Activated naive CD4-positive, alpha-beta T cell treated with anti-CD3 and anti-CD28 coated beads, Interleukin-2, amount 50 U/mL, for 24 hours (primary cell): ENCODE measurements around the gene NIPBL.
"Not testable (repeated sequence)": the region's sequence is repeated elsewhere in the genome, so short reads cannot be mapped to it uniquely, and the experiment has no call there.

Experiments
- H3K27ac Mint-ChIP-seq: one replicate; pipeline ENCODE4 v1.8.0; 2021; ENCODE audit warnings: mild to moderate bottlenecking, mixed read lengths
- H3K27me3 Mint-ChIP-seq: one replicate; pipeline ENCODE4 v1.8.0; 2021; ENCODE audit warnings: mixed read lengths
- H3K36me3 Mint-ChIP-seq: one replicate; pipeline ENCODE4 v1.8.0; 2021; ENCODE audit warnings: mixed read lengths
- H3K4me1 Mint-ChIP-seq: one replicate; pipeline ENCODE4 v1.8.0; 2021; ENCODE audit warnings: mixed read lengths
- H3K4me3 Mint-ChIP-seq: one replicate; pipeline ENCODE4 v1.8.0; 2021; ENCODE audit warnings: mild to moderate bottlenecking, mixed read lengths
- H3K9me3 Mint-ChIP-seq: one replicate; pipeline ENCODE4 v1.8.0; 2021; ENCODE audit warnings: mixed read lengths

NIPBL gene, protein sequence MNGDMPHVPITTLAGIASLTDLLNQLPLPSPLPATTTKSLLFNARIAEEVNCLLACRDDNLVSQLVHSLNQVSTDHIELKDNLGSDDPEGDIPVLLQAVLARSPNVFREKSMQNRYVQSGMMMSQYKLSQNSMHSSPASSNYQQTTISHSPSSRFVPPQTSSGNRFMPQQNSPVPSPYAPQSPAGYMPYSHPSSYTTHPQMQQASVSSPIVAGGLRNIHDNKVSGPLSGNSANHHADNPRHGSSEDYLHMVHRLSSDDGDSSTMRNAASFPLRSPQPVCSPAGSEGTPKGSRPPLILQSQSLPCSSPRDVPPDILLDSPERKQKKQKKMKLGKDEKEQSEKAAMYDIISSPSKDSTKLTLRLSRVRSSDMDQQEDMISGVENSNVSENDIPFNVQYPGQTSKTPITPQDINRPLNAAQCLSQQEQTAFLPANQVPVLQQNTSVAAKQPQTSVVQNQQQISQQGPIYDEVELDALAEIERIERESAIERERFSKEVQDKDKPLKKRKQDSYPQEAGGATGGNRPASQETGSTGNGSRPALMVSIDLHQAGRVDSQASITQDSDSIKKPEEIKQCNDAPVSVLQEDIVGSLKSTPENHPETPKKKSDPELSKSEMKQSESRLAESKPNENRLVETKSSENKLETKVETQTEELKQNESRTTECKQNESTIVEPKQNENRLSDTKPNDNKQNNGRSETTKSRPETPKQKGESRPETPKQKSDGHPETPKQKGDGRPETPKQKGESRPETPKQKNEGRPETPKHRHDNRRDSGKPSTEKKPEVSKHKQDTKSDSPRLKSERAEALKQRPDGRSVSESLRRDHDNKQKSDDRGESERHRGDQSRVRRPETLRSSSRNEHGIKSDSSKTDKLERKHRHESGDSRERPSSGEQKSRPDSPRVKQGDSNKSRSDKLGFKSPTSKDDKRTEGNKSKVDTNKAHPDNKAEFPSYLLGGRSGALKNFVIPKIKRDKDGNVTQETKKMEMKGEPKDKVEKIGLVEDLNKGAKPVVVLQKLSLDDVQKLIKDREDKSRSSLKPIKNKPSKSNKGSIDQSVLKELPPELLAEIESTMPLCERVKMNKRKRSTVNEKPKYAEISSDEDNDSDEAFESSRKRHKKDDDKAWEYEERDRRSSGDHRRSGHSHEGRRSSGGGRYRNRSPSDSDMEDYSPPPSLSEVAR (N-terminal part only)

GRCh38 chr5:36876299-36876964 is at the start of gene NIPBL:
NIPBL (plus strand) TSS chr5:36876769; CDS start chr5:36953697, 76,928 bp downstream.
- Mint-ChIP-seq H3K27me3 (no peaks in the 10 kb centered on the region), H3K27ac (peak within 1 kb of the TSS; percentile 97), H3K4me1 (peaks cover 63% of the 10 kb centered on the region), H3K9me3 (no peaks in the 10 kb centered on the region), H3K36me3 (no peaks in the 10 kb centered on the region), H3K4me3 (peak within 1 kb of the TSS; percentile 94)

DNA sequence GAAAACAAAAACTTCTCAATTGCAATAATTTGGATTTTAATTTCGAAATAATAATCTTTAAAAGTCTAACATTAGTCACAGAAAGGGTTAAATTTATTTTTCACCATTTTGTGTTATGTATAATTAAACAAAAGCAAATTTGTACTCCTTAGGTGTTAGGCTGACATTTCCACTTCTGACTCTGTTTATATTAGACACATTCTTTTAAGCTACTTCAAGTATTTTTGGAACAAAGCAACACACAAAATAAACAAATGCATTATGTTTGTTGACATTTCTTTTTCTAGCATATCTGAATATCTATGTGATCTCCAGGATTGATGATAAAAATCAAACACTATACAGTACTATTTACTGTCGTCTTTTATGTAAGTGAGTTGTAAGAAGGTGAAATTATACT is 44.3 kb upstream of the NIPBL start:
- no peak overlapping the region for H3K4me3 Mint-ChIP-seq
- H3K36me3 Mint-ChIP-seq = no peaks in the 10 kb centered on the region
- peaks cover 3% of the 10 kb centered on the region for H3K27me3 Mint-ChIP-seq
- no peaks in the 10 kb centered on the region for H3K9me3 Mint-ChIP-seq
- no peaks in the 10 kb centered on the region for H3K4me1 Mint-ChIP-seq
- no peak overlapping the region for H3K27ac Mint-ChIP-seq

- H3K36me3 Mint-ChIP-seq = peaks cover 2% of the 10 kb centered on the region
- H3K9me3 Mint-ChIP-seq = peaks cover 4% of the 10 kb centered on the region
- H3K4me3 Mint-ChIP-seq = no peak overlapping the region
- H3K27me3 Mint-ChIP-seq = peaks cover 4% of the 10 kb centered on the region
- H3K4me1 Mint-ChIP-seq = no peaks in the 10 kb centered on the region
- no peak overlapping the region for H3K27ac Mint-ChIP-seq
Measured at GRCh38 chr5:36836831-36837230, 39.7 kb upstream of the NIPBL start.

DNA sequence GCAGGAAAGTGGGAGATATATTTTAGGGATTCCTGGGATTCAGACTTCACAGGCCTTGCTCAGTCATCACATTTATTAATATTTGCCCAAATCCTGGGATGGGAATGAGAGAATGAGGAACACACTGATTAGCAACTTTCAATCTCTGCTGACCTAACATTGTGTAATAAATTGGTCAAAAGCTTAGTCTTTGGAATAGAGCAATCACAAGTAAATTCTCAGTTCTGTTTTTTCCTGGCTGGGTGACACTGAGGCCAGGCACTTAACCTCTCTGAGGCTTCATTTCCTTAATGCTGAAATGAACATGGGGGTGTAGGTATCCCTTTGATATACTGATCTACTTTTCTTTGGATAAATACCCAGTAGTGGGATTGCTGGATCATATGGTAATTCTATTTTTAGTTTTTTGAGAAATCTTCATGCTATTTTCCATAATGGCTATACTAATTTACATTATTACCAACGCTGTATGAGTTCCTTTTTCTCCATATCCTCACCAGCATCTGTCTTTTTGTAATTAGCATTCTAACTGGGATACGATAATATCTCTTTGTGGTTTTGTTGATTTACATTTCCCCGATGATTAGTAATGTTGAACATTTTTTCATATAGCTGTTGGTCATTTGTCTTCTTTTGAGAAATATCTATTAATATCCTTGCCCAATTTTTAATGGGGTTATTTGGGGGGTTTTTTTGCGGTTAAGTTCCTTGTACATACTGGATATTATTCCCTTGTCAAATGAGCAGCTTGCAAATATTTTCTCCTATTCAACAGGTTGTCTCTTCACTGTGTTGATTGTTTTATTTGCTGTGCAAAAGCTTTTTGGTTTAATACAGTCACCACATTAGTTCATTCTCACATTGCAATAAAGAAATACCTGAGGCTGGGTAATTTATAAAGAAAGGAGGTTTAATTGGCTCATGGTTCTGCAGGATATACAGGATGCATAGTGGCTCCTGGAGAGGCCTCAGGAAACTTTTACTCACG is 36.8 kb upstream of the NIPBL start:
- Mint-ChIP-seq H3K9me3 (peaks cover 4% of the 10 kb centered on the region), H3K27me3 (peaks cover 4% of the 10 kb centered on the region), H3K4me1 (peaks cover 12% of the 10 kb centered on the region), H3K36me3 (peaks cover 2% of the 10 kb centered on the region), H3K4me3 (no peak overlapping the region), H3K27ac (no peak overlapping the region)

DNA sequence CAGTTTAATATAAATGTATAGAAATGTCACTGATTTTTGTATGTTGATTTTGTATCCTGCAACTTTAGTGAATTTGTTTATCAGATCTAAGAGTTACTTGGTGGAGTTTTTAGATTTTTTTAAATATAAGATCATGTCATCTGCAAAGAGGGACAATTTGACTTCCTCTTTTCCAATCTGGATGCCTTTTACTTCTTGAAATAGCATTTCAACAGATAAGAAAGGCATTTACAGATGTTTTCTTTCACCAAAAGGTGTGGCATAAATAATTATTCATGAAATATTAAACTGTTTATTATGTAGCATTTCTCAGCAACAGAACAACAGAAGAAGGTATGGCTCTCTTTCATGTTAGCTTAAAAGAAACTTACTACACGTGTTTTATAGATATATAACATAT is 34.9 kb upstream of the NIPBL start:
- Mint-ChIP-seq H3K27ac (no peak overlapping the region), H3K9me3 (peaks cover 4% of the 10 kb centered on the region), H3K4me1 (peaks cover 23% of the 10 kb centered on the region), H3K27me3 (peaks cover 4% of the 10 kb centered on the region), H3K4me3 (no peak overlapping the region), H3K36me3 (peaks cover 2% of the 10 kb centered on the region)

DNA sequence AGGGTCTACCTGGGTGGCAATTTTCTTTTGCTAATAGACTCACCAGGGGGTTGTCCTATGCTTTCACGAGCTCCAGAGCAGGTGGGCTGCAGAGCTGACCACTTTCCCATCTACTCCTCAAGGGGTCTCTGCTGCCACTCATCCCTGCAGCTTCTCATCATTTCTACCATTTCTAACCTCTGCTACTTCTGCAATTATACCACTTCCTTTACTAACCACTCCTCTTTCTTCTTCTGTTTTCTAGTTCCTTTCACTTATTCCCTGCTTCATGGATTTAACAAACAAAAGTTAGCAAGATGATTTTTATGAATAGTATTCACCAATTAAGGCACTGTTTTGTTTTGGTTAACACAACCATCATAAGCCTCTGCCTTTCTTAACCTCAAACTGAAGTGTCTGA is 34.5 kb upstream of the NIPBL start:
- peaks cover 23% of the 10 kb centered on the region for H3K4me1 Mint-ChIP-seq
- peaks cover 2% of the 10 kb centered on the region for H3K36me3 Mint-ChIP-seq
- no peak overlapping the region for H3K4me3 Mint-ChIP-seq
- no peak overlapping the region for H3K27ac Mint-ChIP-seq
- peaks cover 4% of the 10 kb centered on the region for H3K9me3 Mint-ChIP-seq
- H3K27me3 Mint-ChIP-seq = peaks cover 4% of the 10 kb centered on the region

DNA sequence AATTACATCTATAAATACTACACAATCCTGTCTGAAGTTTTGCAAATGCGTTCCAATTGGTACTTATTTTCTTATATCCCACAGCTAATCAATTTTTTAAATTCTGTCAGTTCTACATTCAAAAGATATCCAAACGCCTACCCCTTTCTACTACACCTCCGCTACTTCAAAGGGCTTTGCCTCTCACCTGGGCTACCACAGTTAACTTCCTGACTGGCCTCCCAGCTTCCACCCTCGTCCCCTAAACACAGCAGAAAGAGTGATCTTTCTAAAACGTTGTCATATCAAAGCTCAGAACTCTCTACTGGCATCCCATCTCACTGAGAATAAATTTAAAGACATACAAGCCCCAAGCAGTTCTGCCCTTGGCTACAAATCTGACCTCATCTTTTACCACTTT is 32.3 kb upstream of the NIPBL start:
- Mint-ChIP-seq H3K27me3 (peaks cover 4% of the 10 kb centered on the region), H3K27ac (no peak overlapping the region), H3K4me3 (no peak overlapping the region), H3K9me3 (peaks cover 4% of the 10 kb centered on the region), H3K36me3 (peaks cover 2% of the 10 kb centered on the region), H3K4me1 (peaks cover 23% of the 10 kb centered on the region)

GRCh38 chr5:36848545-36848944 is 28.0 kb upstream of the NIPBL start:
- H3K27me3 Mint-ChIP-seq, H3K36me3 Mint-ChIP-seq, H3K4me3 Mint-ChIP-seq, H3K27ac Mint-ChIP-seq, H3K9me3 Mint-ChIP-seq: not testable (repeated sequence)
- peaks cover 24% of the 10 kb centered on the region for H3K4me1 Mint-ChIP-seq

DNA sequence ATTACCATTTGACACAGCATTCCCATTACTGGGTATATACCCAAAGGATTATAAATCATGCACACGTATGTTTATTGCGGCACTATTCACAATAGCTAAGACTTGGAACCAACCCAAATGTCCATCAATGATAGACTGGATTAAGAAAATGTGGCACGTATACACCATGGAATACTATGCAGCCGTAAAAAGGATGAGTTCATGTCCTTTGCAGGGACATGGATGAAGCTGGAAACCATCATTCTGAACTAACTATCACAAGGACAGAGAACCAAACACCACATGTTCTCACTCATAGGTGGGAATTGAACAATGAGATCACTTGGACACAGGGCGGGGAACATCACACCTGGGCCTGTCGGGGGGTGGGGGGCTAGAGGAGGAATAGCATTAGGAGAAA is 23.7 kb upstream of the NIPBL start:
- not testable (repeated sequence) for H3K4me1 Mint-ChIP-seq, H3K36me3 Mint-ChIP-seq, H3K9me3 Mint-ChIP-seq, H3K4me3 Mint-ChIP-seq, H3K27me3 Mint-ChIP-seq, H3K27ac Mint-ChIP-seq

DNA sequence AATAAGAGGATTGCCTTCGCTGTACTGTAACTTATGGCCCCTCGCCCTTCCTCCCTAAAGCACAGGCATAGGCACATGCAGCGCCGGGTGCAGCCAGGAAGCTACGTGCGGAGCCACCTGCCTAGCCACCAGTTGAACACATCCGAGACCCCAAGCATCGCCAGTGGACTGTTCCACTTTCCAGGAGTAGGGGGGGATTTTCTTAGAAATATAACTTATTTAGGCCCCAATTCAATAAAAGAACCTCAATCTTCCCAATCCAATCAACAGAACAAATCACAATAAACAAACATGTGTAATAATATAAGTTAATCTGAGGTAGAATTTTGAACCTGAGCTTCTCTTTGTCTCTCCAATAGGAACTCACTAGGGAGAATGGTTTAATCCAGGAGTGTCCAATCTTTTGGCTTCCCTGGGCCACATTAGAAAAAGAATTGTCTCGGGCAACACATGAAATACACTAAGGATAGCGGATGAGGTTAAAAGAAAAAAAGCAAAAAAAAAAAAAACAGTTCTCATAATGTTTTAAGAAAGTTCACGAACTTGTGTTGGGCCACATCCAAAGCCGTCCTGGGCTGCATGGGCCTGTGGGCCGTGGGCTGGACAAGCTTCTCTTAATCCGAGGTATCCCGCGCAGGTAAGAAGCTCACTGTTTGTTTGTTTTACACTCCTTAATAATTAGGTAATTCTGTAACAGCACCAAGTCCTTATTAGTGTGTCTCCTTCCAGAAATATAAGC is 22.0 kb upstream of the NIPBL start:
- Mint-ChIP-seq H3K9me3 (no peaks in the 10 kb centered on the region), H3K36me3 (no peaks in the 10 kb centered on the region), H3K27me3 (peaks cover 7% of the 10 kb centered on the region), H3K4me3 (no peak overlapping the region), H3K27ac (no peak overlapping the region), H3K4me1 (peaks cover 5% of the 10 kb centered on the region)

DNA sequence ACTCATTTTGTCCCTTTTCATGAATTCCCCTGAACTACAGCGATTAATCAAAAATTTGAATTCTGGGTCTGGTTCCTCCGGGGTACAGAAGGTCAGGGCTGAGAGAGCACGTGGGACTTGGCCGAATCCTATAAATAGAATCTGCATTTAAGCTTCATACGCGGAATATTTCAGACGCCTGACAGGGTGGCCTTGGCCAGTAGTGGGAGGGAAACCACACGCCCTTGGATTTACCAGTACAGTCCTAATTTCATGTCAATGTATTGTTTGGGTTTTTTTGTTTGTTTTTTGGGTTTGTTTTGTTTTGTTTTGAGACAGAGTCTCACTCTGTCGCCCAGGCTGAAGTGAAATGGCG is 21.5 kb upstream of the NIPBL start:
- peaks cover 5% of the 10 kb centered on the region for H3K4me1 Mint-ChIP-seq
- peaks cover 8% of the 10 kb centered on the region for H3K27me3 Mint-ChIP-seq
- H3K4me3 Mint-ChIP-seq = no peak overlapping the region
- no peaks in the 10 kb centered on the region for H3K9me3 Mint-ChIP-seq
- H3K36me3 Mint-ChIP-seq = no peaks in the 10 kb centered on the region
- H3K27ac Mint-ChIP-seq = no peak overlapping the region

DNA sequence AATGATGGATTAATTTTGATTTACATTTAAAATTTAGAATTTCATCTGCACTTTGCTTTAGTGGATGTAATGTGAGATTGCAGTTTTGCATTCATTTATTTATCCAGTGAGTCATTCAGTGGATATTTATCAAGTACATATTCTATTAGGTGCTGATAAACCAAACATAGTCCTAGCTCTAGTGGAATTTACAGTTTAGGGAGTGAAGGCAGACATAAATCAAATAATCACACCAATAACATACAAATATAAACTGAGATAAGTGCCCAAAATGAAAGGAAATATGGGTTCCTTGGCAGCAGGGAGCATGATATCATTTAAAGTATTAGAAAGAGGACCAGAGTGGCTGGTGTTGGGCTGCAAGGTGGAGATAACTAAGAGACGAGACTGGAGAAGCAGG is 14.7 kb upstream of the NIPBL start:
- Mint-ChIP-seq H3K36me3 (peaks cover 2% of the 10 kb centered on the region), H3K27ac (no peak overlapping the region), H3K4me1 (no peaks in the 10 kb centered on the region), H3K27me3 (peaks cover 10% of the 10 kb centered on the region), H3K9me3 (no peaks in the 10 kb centered on the region), H3K4me3 (no peak overlapping the region)

DNA sequence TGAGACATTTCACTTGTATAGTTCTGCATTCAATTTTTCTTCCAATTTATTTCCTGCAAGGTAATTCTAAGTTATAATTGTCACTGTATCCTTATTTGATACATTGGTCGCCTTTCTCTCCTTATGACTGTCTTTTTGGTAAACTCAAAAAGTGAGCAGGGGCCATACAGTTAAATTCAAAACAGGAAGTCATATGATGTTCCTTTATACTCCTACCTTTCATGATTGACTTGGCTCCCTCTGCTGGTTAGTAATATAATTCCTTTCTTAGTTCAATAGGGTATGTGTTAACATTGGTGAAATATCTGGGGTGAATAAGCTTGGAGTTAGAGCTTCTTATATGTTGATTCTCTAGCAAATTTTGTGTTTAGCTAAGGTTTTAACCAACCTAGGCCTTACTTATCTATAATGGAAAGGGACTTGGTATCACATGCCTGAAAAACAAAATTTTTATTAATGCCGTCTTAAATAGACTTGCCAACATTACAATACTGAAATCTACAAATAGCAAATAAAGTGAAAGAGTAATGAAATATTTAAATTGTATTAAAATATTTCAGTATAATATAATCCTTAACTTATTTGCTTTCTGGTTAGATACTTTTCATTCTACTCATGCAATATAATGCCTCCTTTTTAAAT is 6.0 kb upstream of the NIPBL start:
- peak overlapping the region; percentile 63 for H3K27ac Mint-ChIP-seq
- H3K9me3 Mint-ChIP-seq = no peaks in the 10 kb centered on the region
- H3K27me3 Mint-ChIP-seq = no peaks in the 10 kb centered on the region
- H3K4me3 Mint-ChIP-seq = peak overlapping the region; percentile 51
- peaks cover 49% of the 10 kb centered on the region for H3K4me1 Mint-ChIP-seq
- peaks cover 4% of the 10 kb centered on the region for H3K36me3 Mint-ChIP-seq
